Fibroblast of skin of left quadriceps (primary cell): ENCODE measurements around the gene SH3RF1.

Experiments used
- DNase-seq, 2 experiments: peaks; one replicate each; pipeline ENCODE4 v3.0.0-alpha.2; 2013; ENCODE audit warnings: low read depth in 2 of 2

The SH3RF1 gene

GRCh38 chr4:169163495-169163894, 107.3 kb downstream of the SH3RF1 start:
- DNase-seq, result no peak

GRCh38 chr4:169160825-169161224, 109.9 kb downstream of the SH3RF1 start:
- DNase-seq, result no peak

GRCh38 chr4:169159624-169160171, 111.1 kb downstream of the SH3RF1 start:
- DNase-seq, result peak; percentile 67 to 71

GRCh38 chr4:169158861-169159260, 111.9 kb downstream of the SH3RF1 start:
- no peak for DNase-seq

GRCh38 chr4:169158046-169158445, 112.7 kb downstream of the SH3RF1 start:
- no peak for DNase-seq

- no peak for DNase-seq
Measured at GRCh38 chr4:169156392-169156791, 114.4 kb downstream of the SH3RF1 start.

GRCh38 chr4:169154121-169154520, 116.6 kb downstream of the SH3RF1 start:
- DNase-seq, result no peak

GRCh38 chr4:169153481-169154087, 117.2 kb downstream of the SH3RF1 start:
- no peak for DNase-seq

- no peak for DNase-seq
Measured at GRCh38 chr4:169152899-169153298, 117.9 kb downstream of the SH3RF1 start.

GRCh38 chr4:169152098-169152497, 118.7 kb downstream of the SH3RF1 start:
- DNase-seq, result no peak

GRCh38 chr4:169151671-169152070, 119.1 kb downstream of the SH3RF1 start:
- peak; percentile 56 to 64 for DNase-seq

GRCh38 chr4:169150806-169151205, 120.0 kb downstream of the SH3RF1 start:
- DNase-seq, result no peak

GRCh38 chr4:169148885-169149284, 121.9 kb downstream of the SH3RF1 start:
- no peak for DNase-seq

- DNase-seq, result peak; percentile 60 to 65
Measured at GRCh38 chr4:169147191-169147590, 123.6 kb downstream of the SH3RF1 start.

- no peak for DNase-seq
Measured at GRCh38 chr4:169144061-169144600, 126.6 kb downstream of the SH3RF1 start.

- DNase-seq, result no peak
Measured at GRCh38 chr4:169143335-169143734, 127.4 kb downstream of the SH3RF1 start.

- DNase-seq, result no peak
Measured at GRCh38 chr4:169142906-169143305, 127.8 kb downstream of the SH3RF1 start.

- DNase-seq, result peak in 1 of 2 experiments; percentile 53
Measured at GRCh38 chr4:169142391-169142790, 128.4 kb downstream of the SH3RF1 start.

GRCh38 chr4:169139021-169139420, 131.7 kb downstream of the SH3RF1 start:
- no peak for DNase-seq

GRCh38 chr4:169137558-169137920, 133.2 kb downstream of the SH3RF1 start:
- DNase-seq, result no peak

GRCh38 chr4:169136796-169137557, 133.8 kb downstream of the SH3RF1 start:
- DNase-seq, result no peak

- DNase-seq, result no peak
Measured at GRCh38 chr4:169136330-169136729, 134.4 kb downstream of the SH3RF1 start.

GRCh38 chr4:169135776-169136175, 135.0 kb downstream of the SH3RF1 start:
- DNase-seq, result no peak
